Measurements from ENCODE around the gene SF3B1. TPM values are rescaled to one million over a fixed set of nuclear protein-coding genes. Genes with fewer than 3 reads are reported as not detected.

SF3B1 gene
- total and polyA plus RNA-seq, 2 donors = 352 to 578 TPM

GRCh38 chr2:197360744-197361156 lies 74.1 kb downstream of the SF3B1 start:
- H3K36me3 ChIP-seq (ENCODE audit: control insufficient read depth in 2 of 2, insufficient read depth in 2 of 2, low read length in 1 of 2) = no peaks in the 10 kb centered on the region
- H3K9me3 ChIP-seq (ENCODE audit: control insufficient read depth in 2 of 2, insufficient read depth in 1 of 2, low read length in 1 of 2) = peaks cover 0 to 2% of the 10 kb centered on the region in 2 donors
- peaks cover 0 to 2% of the 10 kb centered on the region in 2 donors for H3K4me1 ChIP-seq (ENCODE audit: control insufficient read depth in 2 of 2, insufficient read depth in 2 of 2, low read length in 2 of 2)
- no peak overlapping the region for H3K27ac ChIP-seq (ENCODE audit: low read depth in 1 of 2, low read length in 1 of 2)
- DNase-seq (ENCODE audit: low read depth in 6 of 9, low spot score in 9 of 9) = no peak
- H3K4me3 ChIP-seq (ENCODE audit: low read length in 2 of 2) = no peak overlapping the region
- H3K27me3 ChIP-seq (ENCODE audit: control insufficient read depth in 2 of 2, insufficient read depth in 1 of 2, low read length in 1 of 2) = no peaks in the 10 kb centered on the region

GRCh38 chr2:197359859-197360258 lies 75.0 kb downstream of the SF3B1 start:
- H3K27me3 ChIP-seq (ENCODE audit: control insufficient read depth in 2 of 2, insufficient read depth in 1 of 2, low read length in 1 of 2) = no peaks in the 10 kb centered on the region
- H3K27ac ChIP-seq (ENCODE audit: low read depth in 1 of 2, low read length in 1 of 2) = no peak overlapping the region
- no peak for DNase-seq (ENCODE audit: low read depth in 6 of 9, low spot score in 9 of 9)
- 100% methylated on average over 1 of the region's 1 CpG for WGBS
- no peaks in the 10 kb centered on the region for H3K36me3 ChIP-seq (ENCODE audit: control insufficient read depth in 2 of 2, insufficient read depth in 2 of 2, low read length in 1 of 2)
- H3K4me3 ChIP-seq (ENCODE audit: low read length in 2 of 2) = no peak overlapping the region
- peaks cover 0 to 2% of the 10 kb centered on the region in 2 donors for H3K9me3 ChIP-seq (ENCODE audit: control insufficient read depth in 2 of 2, insufficient read depth in 1 of 2, low read length in 1 of 2)
- peaks cover 0 to 2% of the 10 kb centered on the region in 2 donors for H3K4me1 ChIP-seq (ENCODE audit: control insufficient read depth in 2 of 2, insufficient read depth in 2 of 2, low read length in 2 of 2)

GRCh38 chr2:197358931-197359330 lies 75.9 kb downstream of the SF3B1 start:
- WGBS = 70% methylated on average over 2 of the region's 2 CpGs
- Histone ChIP-seq H3K27me3 (ENCODE audit: control insufficient read depth in 2 of 2, insufficient read depth in 1 of 2, low read length in 1 of 2) (no peaks in the 10 kb centered on the region), H3K36me3 (ENCODE audit: control insufficient read depth in 2 of 2, insufficient read depth in 2 of 2, low read length in 1 of 2) (no peaks in the 10 kb centered on the region), H3K27ac (ENCODE audit: low read depth in 1 of 2, low read length in 1 of 2) (no peak overlapping the region), H3K4me1 (ENCODE audit: control insufficient read depth in 2 of 2, insufficient read depth in 2 of 2, low read length in 2 of 2) (peaks cover 0 to 2% of the 10 kb centered on the region in 2 donors), H3K9me3 (ENCODE audit: control insufficient read depth in 2 of 2, insufficient read depth in 1 of 2, low read length in 1 of 2) (peaks cover 0 to 2% of the 10 kb centered on the region in 2 donors), H3K4me3 (ENCODE audit: low read length in 2 of 2) (no peak overlapping the region)
- peak in 2 of 9 donors; percentile 10 to 24 for DNase-seq (ENCODE audit: low read depth in 6 of 9, low spot score in 9 of 9)

- peaks cover 0 to 2% of the 10 kb centered on the region in 2 donors for H3K9me3 ChIP-seq (ENCODE audit: control insufficient read depth in 2 of 2, insufficient read depth in 1 of 2, low read length in 1 of 2)
- H3K4me3 ChIP-seq (ENCODE audit: low read length in 2 of 2) = no peak overlapping the region
- H3K4me1 ChIP-seq (ENCODE audit: control insufficient read depth in 2 of 2, insufficient read depth in 2 of 2, low read length in 2 of 2) = peaks cover 0 to 2% of the 10 kb centered on the region in 2 donors
- 97% methylated on average over 1 of the region's 1 CpG for WGBS
- H3K36me3 ChIP-seq (ENCODE audit: control insufficient read depth in 2 of 2, insufficient read depth in 2 of 2, low read length in 1 of 2) = no peaks in the 10 kb centered on the region
- DNase-seq (ENCODE audit: low read depth in 6 of 9, low spot score in 9 of 9) = no peak
- no peaks in the 10 kb centered on the region for H3K27me3 ChIP-seq (ENCODE audit: control insufficient read depth in 2 of 2, insufficient read depth in 1 of 2, low read length in 1 of 2)
- no peak overlapping the region for H3K27ac ChIP-seq (ENCODE audit: low read depth in 1 of 2, low read length in 1 of 2)
These were observed 76.8 kb downstream of the SF3B1 start for GRCh38 chr2:197357986-197358385.

GRCh38 chr2:197356136-197356535 lies 78.7 kb downstream of the SF3B1 start:
- peaks cover 0 to 2% of the 10 kb centered on the region in 2 donors for H3K9me3 ChIP-seq (ENCODE audit: control insufficient read depth in 2 of 2, insufficient read depth in 1 of 2, low read length in 1 of 2)
- H3K4me1 ChIP-seq (ENCODE audit: control insufficient read depth in 2 of 2, insufficient read depth in 2 of 2, low read length in 2 of 2) = peaks cover 0 to 2% of the 10 kb centered on the region in 2 donors
- no peaks in the 10 kb centered on the region for H3K36me3 ChIP-seq (ENCODE audit: control insufficient read depth in 2 of 2, insufficient read depth in 2 of 2, low read length in 1 of 2)
- 86% methylated on average over 5 of the region's 5 CpGs for WGBS
- H3K4me3 ChIP-seq (ENCODE audit: low read length in 2 of 2) = no peak overlapping the region
- H3K27me3 ChIP-seq (ENCODE audit: control insufficient read depth in 2 of 2, insufficient read depth in 1 of 2, low read length in 1 of 2) = no peaks in the 10 kb centered on the region
- DNase-seq (ENCODE audit: low read depth in 6 of 9, low spot score in 9 of 9) = peak in 1 of 9 donors; percentile 26
- no peak overlapping the region for H3K27ac ChIP-seq (ENCODE audit: low read depth in 1 of 2, low read length in 1 of 2)

GRCh38 chr2:197354169-197354558 lies 80.7 kb downstream of the SF3B1 start:
- Histone ChIP-seq H3K4me1 (ENCODE audit: control insufficient read depth in 2 of 2, insufficient read depth in 2 of 2, low read length in 2 of 2) (peaks cover 0 to under 1% of the 10 kb centered on the region in 2 donors), H3K9me3 (ENCODE audit: control insufficient read depth in 2 of 2, insufficient read depth in 1 of 2, low read length in 1 of 2) (no peaks in the 10 kb centered on the region), H3K27ac (ENCODE audit: low read depth in 1 of 2, low read length in 1 of 2) (no peak overlapping the region), H3K27me3 (ENCODE audit: control insufficient read depth in 2 of 2, insufficient read depth in 1 of 2, low read length in 1 of 2) (no peaks in the 10 kb centered on the region), H3K4me3 (ENCODE audit: low read length in 2 of 2) (no peak overlapping the region), H3K36me3 (ENCODE audit: control insufficient read depth in 2 of 2, insufficient read depth in 2 of 2, low read length in 1 of 2) (no peaks in the 10 kb centered on the region)
- 99% methylated on average over 4 of the region's 4 CpGs for WGBS
- DNase-seq (ENCODE audit: low read depth in 6 of 9, low spot score in 9 of 9) = no peak

- Histone ChIP-seq H3K9me3 (ENCODE audit: control insufficient read depth in 2 of 2, insufficient read depth in 1 of 2, low read length in 1 of 2) (no peaks in the 10 kb centered on the region), H3K27ac (ENCODE audit: low read depth in 1 of 2, low read length in 1 of 2) (no peak overlapping the region), H3K4me3 (ENCODE audit: low read length in 2 of 2) (no peak overlapping the region), H3K4me1 (ENCODE audit: control insufficient read depth in 2 of 2, insufficient read depth in 2 of 2, low read length in 2 of 2) (no peaks in the 10 kb centered on the region), H3K27me3 (ENCODE audit: control insufficient read depth in 2 of 2, insufficient read depth in 1 of 2, low read length in 1 of 2) (no peaks in the 10 kb centered on the region), H3K36me3 (ENCODE audit: control insufficient read depth in 2 of 2, insufficient read depth in 2 of 2, low read length in 1 of 2) (no peaks in the 10 kb centered on the region)
- DNase-seq (ENCODE audit: low read depth in 6 of 9, low spot score in 9 of 9) = no peak
- WGBS = 91% methylated on average over 3 of the region's 3 CpGs
These were observed 81.2 kb downstream of the SF3B1 start for GRCh38 chr2:197353393-197354168.

GRCh38 chr2:197349699-197350098 lies 85.1 kb downstream of the SF3B1 start:
- WGBS = 98% methylated on average over 2 of the region's 2 CpGs
- no peak for DNase-seq (ENCODE audit: low read depth in 6 of 9, low spot score in 9 of 9)

GRCh38 chr2:197348721-197349360 lies 86.0 kb downstream of the SF3B1 start:
- Histone ChIP-seq H3K36me3 (ENCODE audit: control insufficient read depth in 2 of 2, insufficient read depth in 2 of 2, low read length in 1 of 2) (no peaks in the 10 kb centered on the region), H3K27me3 (ENCODE audit: control insufficient read depth in 2 of 2, insufficient read depth in 1 of 2, low read length in 1 of 2) (no peaks in the 10 kb centered on the region), H3K4me3 (ENCODE audit: low read length in 2 of 2) (no peak overlapping the region), H3K4me1 (ENCODE audit: control insufficient read depth in 2 of 2, insufficient read depth in 2 of 2, low read length in 2 of 2) (no peaks in the 10 kb centered on the region), H3K9me3 (ENCODE audit: control insufficient read depth in 2 of 2, insufficient read depth in 1 of 2, low read length in 1 of 2) (no peaks in the 10 kb centered on the region), H3K27ac (ENCODE audit: low read depth in 1 of 2, low read length in 1 of 2) (no peak overlapping the region)
- DNase-seq (ENCODE audit: low read depth in 6 of 9, low spot score in 9 of 9) = no peak
- 81% methylated on average over 5 of the region's 5 CpGs for WGBS

More at GRCh38 chr2:197349699-197350098, 85.1 kb downstream of the SF3B1 start:
- no peaks in the 10 kb centered on the region for H3K9me3 ChIP-seq (ENCODE audit: control insufficient read depth in 2 of 2, insufficient read depth in 1 of 2, low read length in 1 of 2)
- H3K27me3 ChIP-seq (ENCODE audit: control insufficient read depth in 2 of 2, insufficient read depth in 1 of 2, low read length in 1 of 2) = no peaks in the 10 kb centered on the region
- no peak overlapping the region for H3K4me3 ChIP-seq (ENCODE audit: low read length in 2 of 2)
- H3K36me3 ChIP-seq (ENCODE audit: control insufficient read depth in 2 of 2, insufficient read depth in 2 of 2, low read length in 1 of 2) = no peaks in the 10 kb centered on the region
- H3K4me1 ChIP-seq (ENCODE audit: control insufficient read depth in 2 of 2, insufficient read depth in 2 of 2, low read length in 2 of 2) = no peaks in the 10 kb centered on the region
- H3K27ac ChIP-seq (ENCODE audit: low read depth in 1 of 2, low read length in 1 of 2) = no peak overlapping the region
